Measurements from ENCODE around the gene NTSR1.

Gene NTSR1

DNA sequence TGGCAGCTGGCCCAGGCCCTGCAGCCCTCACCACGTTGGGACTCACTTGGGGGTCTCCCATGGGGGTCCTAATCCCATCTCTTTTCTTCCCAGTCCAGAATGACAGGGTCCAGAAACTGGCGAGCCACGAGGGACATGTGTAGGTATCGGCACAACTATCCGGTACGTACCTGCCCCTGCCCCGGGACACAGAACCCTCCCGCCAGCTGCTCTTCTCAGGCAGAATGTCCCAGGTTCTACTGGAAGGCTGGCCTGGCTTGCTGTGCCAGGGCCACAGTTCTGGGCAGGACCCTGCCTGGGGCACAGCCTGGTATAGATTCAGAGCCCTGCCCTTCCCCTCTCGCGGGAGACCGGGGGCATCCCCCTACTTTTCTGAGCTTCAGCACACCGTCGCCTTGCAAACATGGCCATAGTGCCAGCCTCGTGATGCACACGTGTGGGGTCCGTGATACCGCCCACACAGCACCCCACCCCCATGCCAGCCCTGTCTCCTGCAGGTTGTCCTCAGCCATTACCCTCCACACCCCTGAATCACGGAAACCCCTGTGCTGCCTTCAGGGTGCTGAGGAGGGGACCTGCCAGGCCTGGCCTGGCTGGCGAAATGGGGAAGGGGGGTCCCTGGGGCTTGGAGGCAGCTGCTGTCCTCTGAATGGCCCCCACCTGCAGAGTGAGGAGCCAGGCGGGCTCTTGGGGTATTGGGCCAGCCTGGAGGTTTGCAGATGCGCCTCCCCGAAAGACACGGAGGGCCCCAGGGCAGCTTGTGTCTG, 99.0 kb downstream of the NTSR1 start:
- TF ChIP-seq FOXP2 (optimal IDR thresholded peaks at IDR 0.05; ENCODE audit: borderline replicate concordance, extremely low read depth, extremely low read length, insufficient read depth) (no peak), SIN3A (IDR thresholded peaks at IDR 0.05; ENCODE audit: borderline replicate concordance, insufficient read depth, low read length) (no peak), REST (IDR thresholded peaks at IDR 0.05; ENCODE audit: insufficient read depth in 1 of 2, low read depth in 2 of 2, low read length in 2 of 2) (no peak)

DNA sequence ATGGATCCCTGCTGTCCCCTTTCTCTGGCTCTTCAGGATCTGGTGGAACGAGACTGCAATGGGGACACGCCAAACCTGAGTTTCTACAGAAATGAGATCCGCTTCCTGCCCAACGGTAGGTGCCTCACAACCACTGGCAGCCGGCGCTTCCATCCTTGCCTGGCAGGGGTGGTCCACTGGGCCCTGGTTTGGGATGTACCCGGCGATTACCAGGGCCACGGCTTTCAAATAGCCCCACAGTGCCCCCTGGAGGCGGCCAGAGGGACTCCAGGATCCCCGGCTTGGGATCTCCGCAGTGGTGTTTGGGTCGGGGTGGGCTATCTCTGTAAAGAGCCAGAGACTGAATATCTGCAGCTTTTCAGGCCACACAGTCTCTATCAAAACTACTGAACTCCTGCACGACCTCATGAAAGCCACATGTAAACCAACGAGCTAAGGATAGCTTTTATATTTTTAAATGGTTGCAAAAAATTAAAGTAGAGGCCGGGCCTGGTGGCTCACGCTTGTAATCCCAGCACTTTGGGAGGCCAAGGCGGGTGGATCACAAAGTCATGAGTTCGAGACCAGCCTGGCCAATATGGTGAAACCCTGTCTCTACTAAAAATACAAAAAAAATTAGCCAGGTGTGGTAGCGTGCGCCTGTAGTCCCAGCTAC, 99.7 kb downstream of the NTSR1 start:
- no peak for TF ChIP-seq TAF1 (IDR thresholded peaks at IDR 0.05; ENCODE audit: borderline replicate concordance, insufficient read depth, low read length)
- no peak for TF ChIP-seq REST (IDR thresholded peaks at IDR 0.05; ENCODE audit: insufficient read depth in 1 of 2, low read depth in 2 of 2, low read length in 2 of 2)
- no peak for TF ChIP-seq FOXP2 (optimal IDR thresholded peaks at IDR 0.05; ENCODE audit: borderline replicate concordance, extremely low read depth, extremely low read length, insufficient read depth)
- no peak for TF ChIP-seq POLR2AphosphoS5 (IDR thresholded peaks at IDR 0.05; ENCODE audit: low read depth, low read length)
- no peak for TF ChIP-seq SIN3A (IDR thresholded peaks at IDR 0.05; ENCODE audit: borderline replicate concordance, insufficient read depth, low read length)

GRCh38 chr20:62809530-62810428, 101.1 kb downstream of the NTSR1 start:
- TF ChIP-seq POLR2AphosphoS5 (IDR thresholded peaks at IDR 0.05; ENCODE audit: low read depth, low read length) (no peak), REST (IDR thresholded peaks at IDR 0.05; ENCODE audit: insufficient read depth in 1 of 2, low read depth in 2 of 2, low read length in 2 of 2) (no peak), TAF1 (IDR thresholded peaks at IDR 0.05; ENCODE audit: borderline replicate concordance, insufficient read depth, low read length) (no peak), SIN3A (IDR thresholded peaks at IDR 0.05; ENCODE audit: borderline replicate concordance, insufficient read depth, low read length) (no peak), FOXP2 (optimal IDR thresholded peaks at IDR 0.05; ENCODE audit: borderline replicate concordance, extremely low read depth, extremely low read length, insufficient read depth) (no peak)

GRCh38 chr20:62811320-62811719, 102.7 kb downstream of the NTSR1 start:
- TF ChIP-seq TAF1 (IDR thresholded peaks at IDR 0.05; ENCODE audit: borderline replicate concordance, insufficient read depth, low read length) (no peak), POLR2AphosphoS5 (IDR thresholded peaks at IDR 0.05; ENCODE audit: low read depth, low read length) (no peak), REST (IDR thresholded peaks at IDR 0.05; ENCODE audit: insufficient read depth in 1 of 2, low read depth in 2 of 2, low read length in 2 of 2) (no peak), FOXP2 (optimal IDR thresholded peaks at IDR 0.05; ENCODE audit: borderline replicate concordance, extremely low read depth, extremely low read length, insufficient read depth) (no peak), SIN3A (IDR thresholded peaks at IDR 0.05; ENCODE audit: borderline replicate concordance, insufficient read depth, low read length) (no peak)
